PC-3 (cell line): Measurements from ENCODE around the gene EFHC1. TPM values are rescaled to one million over a fixed set of nuclear protein-coding genes. Genes with fewer than 3 reads are reported as not detected.

Source experiments
- ATAC-seq: fragments of 200-7000 bp; cut with Tn5 transposase; 2 replicates; pipeline ENCODE4 v1.9.1; 2020; ENCODE audit warnings: mild to moderate bottlenecking, moderate library complexity
- BruUV-seq: library from RNA; stranded (reverse); fragments of 400-500 nt; replicated peaks from 2 replicates; lab custom pipeline; 2021; lab: Mats Ljungman, UMichigan
- CTCF ChIA-PET: fragments of 300-600 bp; sonication (Branson Sonifier 250); formaldehyde crosslinking; loops from one replicate; lab custom pipeline; 2022; ENCODE audit warnings: antibody characterized with exemption; lab: Charles Lee
- POLR2A ChIA-PET: fragments of 300-600 bp; sonication (Branson Sonifier 250); formaldehyde crosslinking; loops from one replicate; lab custom pipeline; 2022; ENCODE audit warnings: antibody characterized with exemption; ENCODE audit not compliant: unreplicated experiment; lab: Charles Lee
- DNase-seq: peaks from one replicate; pipeline ENCODE4 v3.0.0-alpha.2; 2015
- H2AFZ ChIP-seq: fragments of 300-600 bp; sonication (generic); 2 replicates; pipeline ENCODE4 v1.6.0; 2016; ENCODE audit warnings: antibody characterized with exemption, low read length
- H3F3A ChIP-seq: fragments of 300-600 bp; sonication (generic); one replicate; pipeline ENCODE4 v1.6.0; 2017; ENCODE audit warnings: antibody characterized with exemption, low read length, control low read depth, mild to moderate bottlenecking; ENCODE audit not compliant: unreplicated experiment
- H3K27ac ChIP-seq: fragments of 300-600 bp; sonication (generic); 2 replicates; pipeline ENCODE4 v1.5.1; 2016; ENCODE audit warnings: mild to moderate bottlenecking, low read length
- H3K27me3 ChIP-seq: fragments of 300-600 bp; sonication (generic); 2 replicates; pipeline ENCODE4 v1.6.1; 2016; ENCODE audit warnings: low read length, mixed read lengths
- H3K36me3 ChIP-seq: fragments of 300-600 bp; sonication (generic); 2 replicates; pipeline ENCODE4 v1.6.1; 2016; ENCODE audit warnings: low read depth, mixed run types, low read length, mixed read lengths
- H3K4me1 ChIP-seq: fragments of 300-600 bp; sonication (generic); 2 replicates; pipeline ENCODE4 v1.5.1; 2016; ENCODE audit warnings: low read length; ENCODE audit not compliant: insufficient read depth
- H3K4me2 ChIP-seq: fragments of 300-600 bp; sonication (generic); 2 replicates; pipeline ENCODE4 v1.6.0; 2016; ENCODE audit warnings: low read length
- H3K4me3 ChIP-seq: fragments of 300-600 bp; sonication (generic); 2 replicates; pipeline ENCODE4 v1.5.1; 2016; ENCODE audit warnings: mild to moderate bottlenecking, low read length, mixed read lengths
- H3K79me2 ChIP-seq: fragments of 300-600 bp; sonication (generic); 2 replicates; pipeline ENCODE4 v1.6.1; 2017; ENCODE audit warnings: low read length, mixed read lengths
- H3K9ac ChIP-seq: fragments of 300-600 bp; sonication (generic); 2 replicates; pipeline ENCODE4 v1.6.0; 2016; ENCODE audit warnings: mild to moderate bottlenecking, low read length
- H3K9me2 ChIP-seq: fragments of 300-600 bp; sonication (generic); replicated peaks from 2 replicates; pipeline ENCODE4 v1.6.1; 2016; ENCODE audit warnings: mixed run types, low read length, mixed read lengths
- H3K9me3 ChIP-seq: fragments of 300-600 bp; sonication (generic); 2 replicates; pipeline ENCODE4 v1.6.1; 2016; ENCODE audit warnings: low read length, mixed read lengths
- H4K20me1 ChIP-seq: fragments of 300-600 bp; sonication (generic); 2 replicates; pipeline ENCODE4 v1.6.1; 2016; ENCODE audit warnings: low read length, mixed read lengths
- EZH2 ChIP-seq: fragments of 300-600 bp; sonication (generic); IDR thresholded peaks from one replicate; pipeline ENCODE4 v1.6.1; 2017; ENCODE audit warnings: antibody characterized with exemption, mild to moderate bottlenecking, low read length; ENCODE audit not compliant: unreplicated experiment
- EZH2phosphoT487 ChIP-seq: fragments of 300-600 bp; sonication (generic); IDR thresholded peaks from 2 replicates; pipeline ENCODE4 v1.6.1; 2018; ENCODE audit warnings: mild to moderate bottlenecking, antibody characterized with exemption, low read length, borderline replicate concordance
- intact Hi-C: fragments of 100-400 bp; cut with micrococcal nuclease; formaldehyde crosslinking; loops from 2 replicates; pipeline ENCODE4 v1.9.0; 2023
- total RNA-seq: library from RNA; depleted of rRNA; stranded (reverse); fragments of >200 nt; gene quantifications from 2 replicates; pipeline ENCODE4 v1.2.3, GENCODE V29; 2014
- TF ChIP-seq, protein P1 (sequence below): fragments of 300-600 bp; sonication (generic); conservative IDR thresholded peaks from 2 replicates; pipeline ENCODE4 v1.5.1; 2017; ENCODE audit warnings: antibody characterized with exemption, low read depth, mild to moderate bottlenecking, low read length

Gene EFHC1
- total RNA-seq, 1 experiment from 2014 or later: 22.4 TPM

DNA sequence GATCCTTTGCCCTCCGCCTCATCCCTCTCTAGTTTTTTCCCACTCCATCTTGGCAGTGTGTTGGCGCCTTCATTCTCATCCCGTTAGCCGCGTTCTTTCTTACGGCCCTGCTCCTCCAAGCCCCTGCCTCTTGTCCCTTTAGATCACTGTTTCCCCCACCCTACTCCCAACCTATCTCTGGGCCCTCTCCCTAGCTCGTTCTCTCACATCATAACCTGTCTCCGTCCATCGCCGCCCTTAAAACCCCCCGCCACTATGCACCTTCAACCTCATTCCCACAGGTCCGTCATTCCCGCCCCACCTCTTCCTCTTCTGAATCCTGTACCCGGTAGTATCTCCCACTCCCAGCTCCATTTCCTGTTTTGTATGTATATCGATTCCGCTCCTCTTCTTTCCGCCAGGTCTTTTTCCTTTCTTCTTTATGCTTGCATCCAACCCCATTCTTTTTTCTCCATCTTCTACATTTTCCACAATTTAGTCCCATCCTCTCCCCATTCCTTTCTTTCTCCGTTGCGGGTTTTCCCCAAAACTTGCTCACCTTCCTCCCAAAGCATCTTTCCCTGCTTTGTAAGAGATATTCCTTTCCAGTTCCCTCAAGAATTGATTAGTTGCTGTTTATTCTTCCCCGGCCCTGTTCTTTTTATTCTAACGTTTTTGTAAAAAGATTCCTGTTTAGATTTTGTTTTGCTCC, 671 bp downstream of the EFHC1 start:
- Histone ChIP-seq H4K20me1 (no peaks in the 10 kb centered on the region), H3K27me3 (no peaks in the 10 kb centered on the region), H3K4me2 (peak overlapping the region; percentile 84), H3K27ac (peak overlapping the region; percentile 39), H3F3A (no peaks in the 10 kb centered on the region), H3K4me3 (peak overlapping the region; percentile 78), H3K9me2 (no peaks in the 10 kb centered on the region), H3K79me2 (peaks cover 13% of the 10 kb centered on the region), H3K4me1 (peaks cover 59% of the 10 kb centered on the region), H3K9ac (peak overlapping the region; percentile 69), H3K9me3 (no peaks in the 10 kb centered on the region), H2AFZ (peak overlapping the region; percentile 79), H3K36me3 (no peaks in the 10 kb centered on the region)
- intact Hi-C loops: loop anchor here (1.0 to 5.0 kb wide), 2 partner anchors 82 to 96 kb away; no protein-coding TSS in a partner anchor
- TF ChIP-seq EZH2phosphoT487 (no peak), EZH2 (no peak)
- TF ChIP-seq, protein P1, sequence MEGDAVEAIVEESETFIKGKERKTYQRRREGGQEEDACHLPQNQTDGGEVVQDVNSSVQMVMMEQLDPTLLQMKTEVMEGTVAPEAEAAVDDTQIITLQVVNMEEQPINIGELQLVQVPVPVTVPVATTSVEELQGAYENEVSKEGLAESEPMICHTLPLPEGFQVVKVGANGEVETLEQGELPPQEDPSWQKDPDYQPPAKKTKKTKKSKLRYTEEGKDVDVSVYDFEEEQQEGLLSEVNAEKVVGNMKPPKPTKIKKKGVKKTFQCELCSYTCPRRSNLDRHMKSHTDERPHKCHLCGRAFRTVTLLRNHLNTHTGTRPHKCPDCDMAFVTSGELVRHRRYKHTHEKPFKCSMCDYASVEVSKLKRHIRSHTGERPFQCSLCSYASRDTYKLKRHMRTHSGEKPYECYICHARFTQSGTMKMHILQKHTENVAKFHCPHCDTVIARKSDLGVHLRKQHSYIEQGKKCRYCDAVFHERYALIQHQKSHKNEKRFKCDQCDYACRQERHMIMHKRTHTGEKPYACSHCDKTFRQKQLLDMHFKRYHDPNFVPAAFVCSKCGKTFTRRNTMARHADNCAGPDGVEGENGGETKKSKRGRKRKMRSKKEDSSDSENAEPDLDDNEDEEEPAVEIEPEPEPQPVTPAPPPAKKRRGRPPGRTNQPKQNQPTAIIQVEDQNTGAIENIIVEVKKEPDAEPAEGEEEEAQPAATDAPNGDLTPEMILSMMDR: no peak
- TSS peak; percentile 80 for BruUV-seq
- peak; percentile 66 for DNase-seq
- CTCF ChIA-PET: interaction anchor here (0.5 to 0.6 kb wide), 2 partner anchors 13 to 244 kb away, joined by 3 to 6 read pairs; no protein-coding TSS in a partner anchor
- peak; percentile 45 for ATAC-seq
- POLR2A ChIA-PET: interaction anchor here (1.0 to 2.0 kb wide), 2 partner anchors 68 to 83 kb away, joined by 4 to 21 read pairs; no protein-coding TSS in a partner anchor

DNA sequence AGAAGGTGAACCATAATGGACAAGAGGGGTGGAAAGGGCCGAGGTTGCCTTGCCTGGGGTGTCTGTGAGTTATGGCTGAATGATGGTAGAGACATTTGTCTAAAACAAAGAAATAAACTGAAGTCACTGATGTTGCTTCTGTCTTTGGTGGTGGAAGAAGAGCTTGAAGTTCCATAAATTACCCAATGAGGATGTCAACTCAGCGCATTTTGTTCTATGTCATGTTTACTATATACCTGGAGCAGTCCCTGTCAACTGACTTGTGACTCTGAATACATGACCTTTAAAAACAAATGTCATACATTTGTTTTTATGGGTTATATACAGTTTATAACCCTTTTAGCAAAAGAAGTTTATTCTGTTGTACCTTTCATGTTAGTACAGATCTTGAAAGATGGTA, 2.0 kb downstream of the EFHC1 start:
- Histone ChIP-seq H3K9ac (no peak overlapping the region), H3K4me1 (peaks cover 49% of the 10 kb centered on the region), H3K4me2 (peak overlapping the region; percentile 84), H3K27ac (no peak overlapping the region), H3K4me3 (no peak overlapping the region), H3K9me3 (no peaks in the 10 kb centered on the region), H3F3A (no peaks in the 10 kb centered on the region), H2AFZ (no peak overlapping the region), H3K27me3 (no peaks in the 10 kb centered on the region), H3K79me2 (peaks cover 13% of the 10 kb centered on the region), H3K9me2 (no peaks in the 10 kb centered on the region), H4K20me1 (no peaks in the 10 kb centered on the region), H3K36me3 (no peaks in the 10 kb centered on the region)
- TF ChIP-seq, protein P1: no peak
- TF ChIP-seq EZH2: no peak
- no peak for TF ChIP-seq EZH2phosphoT487
- no TSS peak for BruUV-seq
- DNase-seq: no peak
- ChIA-PET POLR2A (interaction anchor here (2.0 kb wide), 1 partner anchor 82 kb away, joined by 21 read pairs; no protein-coding TSS in a partner anchor), CTCF (no interaction called here)
- intact Hi-C loops: loop anchor here (5.0 kb wide), 1 partner anchor 95 kb away; no protein-coding TSS in a partner anchor
- ATAC-seq: no peak
